GM18858 (cell line): Measurements from ENCODE around the gene TMEM236.

Source experiments
- ATAC-seq: cut with Tn5 transposase; IDR thresholded peaks from one replicate; pipeline ENCODE4 v1.9.1; 2021; ENCODE audit not compliant: unreplicated experiment

TMEM236 gene

GRCh38 chr10:17817790-17818189 lies 65.8 kb downstream of the TMEM236 start:
- no peak for ATAC-seq

- ATAC-seq = no peak
Observed at GRCh38 chr10:17819836-17820235, 67.8 kb downstream of the TMEM236 start.

GRCh38 chr10:17820943-17821342 lies 68.9 kb downstream of the TMEM236 start:
- ATAC-seq = no peak

GRCh38 chr10:17821893-17822292 lies 69.9 kb downstream of the TMEM236 start:
- no peak for ATAC-seq

GRCh38 chr10:17831341-17831740 lies 79.3 kb downstream of the TMEM236 start:
- no peak for ATAC-seq

- ATAC-seq = no peak
Observed at GRCh38 chr10:17831896-17832295, 79.9 kb downstream of the TMEM236 start.

- no peak for ATAC-seq
Observed at GRCh38 chr10:17833656-17834055, 81.7 kb downstream of the TMEM236 start.

GRCh38 chr10:17835688-17836087 lies 83.7 kb downstream of the TMEM236 start:
- no peak for ATAC-seq

GRCh38 chr10:17836942-17837341 lies 84.9 kb downstream of the TMEM236 start:
- no peak for ATAC-seq

- ATAC-seq = peak; percentile 47
Observed at GRCh38 chr10:17838080-17838648, 86.2 kb downstream of the TMEM236 start.

GRCh38 chr10:17841050-17841449 lies 89.0 kb downstream of the TMEM236 start:
- no peak for ATAC-seq

- ATAC-seq = no peak
Observed at GRCh38 chr10:17842641-17843040, 90.6 kb downstream of the TMEM236 start.

GRCh38 chr10:17847585-17848296 lies 95.7 kb downstream of the TMEM236 start:
- ATAC-seq = no peak

- ATAC-seq = no peak
Observed at GRCh38 chr10:17848646-17849045, 96.6 kb downstream of the TMEM236 start.
